ENCODE data around the gene GRID2.

GRID2 gene

DNA sequence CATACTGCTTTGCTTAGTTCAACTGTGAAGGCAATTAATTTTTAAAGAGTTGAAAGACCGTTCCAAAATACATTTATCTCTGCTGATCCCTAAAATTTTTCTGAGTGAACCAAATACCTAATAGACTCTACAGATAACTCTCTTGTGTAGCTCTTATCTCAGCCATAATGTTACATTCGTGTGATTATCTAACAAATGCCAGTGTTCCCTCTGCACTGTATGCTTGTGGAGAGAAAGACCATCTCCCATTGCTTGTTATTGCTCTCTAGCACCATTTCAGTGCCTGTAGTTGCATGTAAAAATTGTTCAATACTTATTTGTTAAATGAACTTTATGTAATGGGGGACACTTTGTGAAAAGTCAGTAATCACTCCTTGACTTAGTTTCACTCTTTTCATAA, 1443.5 kb downstream of the GRID2 start:
- Mint-ChIP-seq H3K4me1 (peaks cover 24% of the 10 kb centered on the region), H3K27me3 (ENCODE audit: low read depth) (no peaks in the 10 kb centered on the region), H3K27ac (peak overlapping the region; percentile 23 to 47 (median 40)), H3K9me3 (no peaks in the 10 kb centered on the region), H3K36me3 (ENCODE audit: low read depth) (no peaks in the 10 kb centered on the region), H3K4me3 (no peak overlapping the region)
- TF ChIP-seq, protein P1, sequence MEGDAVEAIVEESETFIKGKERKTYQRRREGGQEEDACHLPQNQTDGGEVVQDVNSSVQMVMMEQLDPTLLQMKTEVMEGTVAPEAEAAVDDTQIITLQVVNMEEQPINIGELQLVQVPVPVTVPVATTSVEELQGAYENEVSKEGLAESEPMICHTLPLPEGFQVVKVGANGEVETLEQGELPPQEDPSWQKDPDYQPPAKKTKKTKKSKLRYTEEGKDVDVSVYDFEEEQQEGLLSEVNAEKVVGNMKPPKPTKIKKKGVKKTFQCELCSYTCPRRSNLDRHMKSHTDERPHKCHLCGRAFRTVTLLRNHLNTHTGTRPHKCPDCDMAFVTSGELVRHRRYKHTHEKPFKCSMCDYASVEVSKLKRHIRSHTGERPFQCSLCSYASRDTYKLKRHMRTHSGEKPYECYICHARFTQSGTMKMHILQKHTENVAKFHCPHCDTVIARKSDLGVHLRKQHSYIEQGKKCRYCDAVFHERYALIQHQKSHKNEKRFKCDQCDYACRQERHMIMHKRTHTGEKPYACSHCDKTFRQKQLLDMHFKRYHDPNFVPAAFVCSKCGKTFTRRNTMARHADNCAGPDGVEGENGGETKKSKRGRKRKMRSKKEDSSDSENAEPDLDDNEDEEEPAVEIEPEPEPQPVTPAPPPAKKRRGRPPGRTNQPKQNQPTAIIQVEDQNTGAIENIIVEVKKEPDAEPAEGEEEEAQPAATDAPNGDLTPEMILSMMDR (IDR thresholded peaks at IDR 0.05; ENCODE audit: unreplicated experiment in 3 of 3) = no peak

DNA sequence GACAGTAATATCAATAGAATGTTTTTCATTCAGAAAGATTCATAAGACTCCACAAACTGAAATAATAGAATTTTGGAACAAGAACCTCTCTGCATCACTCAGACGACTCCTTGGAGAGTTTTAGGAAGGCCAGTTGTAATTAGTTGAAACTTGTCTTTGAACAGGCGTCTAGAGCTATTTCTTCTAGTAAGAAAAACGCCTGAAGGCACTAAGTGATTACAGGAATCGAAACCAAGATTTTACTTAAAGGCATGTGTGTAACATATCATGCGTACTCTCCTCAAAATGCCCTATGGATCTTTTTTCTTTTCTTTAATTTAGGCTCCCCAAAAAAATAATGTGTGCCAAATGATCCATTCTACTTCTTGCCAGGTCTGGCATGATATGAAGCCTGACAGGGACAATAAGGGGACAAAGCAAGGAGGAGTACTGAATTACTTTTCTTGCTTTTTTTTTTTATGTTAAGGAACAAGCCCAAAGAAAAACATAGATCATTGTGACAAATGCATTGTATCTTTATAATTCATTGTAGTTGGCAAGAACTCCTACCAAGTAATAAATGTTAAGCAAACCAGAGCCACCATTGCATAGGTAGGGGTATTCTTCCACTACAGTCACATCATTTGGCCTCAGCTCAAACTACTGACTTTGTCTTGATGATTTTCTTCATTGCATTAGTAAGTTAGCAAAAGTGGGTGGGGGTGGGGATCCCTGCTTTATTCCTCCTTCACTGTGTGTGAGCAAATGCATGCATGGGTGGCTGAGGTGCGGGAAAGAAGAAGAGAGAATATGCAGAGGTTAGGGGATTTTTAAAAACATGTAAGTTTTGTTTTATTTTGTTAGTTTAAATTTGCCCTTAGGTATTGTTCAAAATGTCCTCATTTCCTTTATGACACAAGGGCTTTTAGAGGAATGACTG, 1444.9 kb downstream of the GRID2 start:
- Mint-ChIP-seq H3K4me1 (peaks cover 24% of the 10 kb centered on the region), H3K4me3 (no peak overlapping the region), H3K9me3 (no peaks in the 10 kb centered on the region), H3K27ac (peak overlapping the region; percentile 40 to 72 (median 64)), H3K36me3 (ENCODE audit: low read depth) (no peaks in the 10 kb centered on the region), H3K27me3 (ENCODE audit: low read depth) (no peaks in the 10 kb centered on the region)
- TF ChIP-seq, protein P1 (IDR thresholded peaks at IDR 0.05; ENCODE audit: unreplicated experiment in 3 of 3) = no peak

DNA sequence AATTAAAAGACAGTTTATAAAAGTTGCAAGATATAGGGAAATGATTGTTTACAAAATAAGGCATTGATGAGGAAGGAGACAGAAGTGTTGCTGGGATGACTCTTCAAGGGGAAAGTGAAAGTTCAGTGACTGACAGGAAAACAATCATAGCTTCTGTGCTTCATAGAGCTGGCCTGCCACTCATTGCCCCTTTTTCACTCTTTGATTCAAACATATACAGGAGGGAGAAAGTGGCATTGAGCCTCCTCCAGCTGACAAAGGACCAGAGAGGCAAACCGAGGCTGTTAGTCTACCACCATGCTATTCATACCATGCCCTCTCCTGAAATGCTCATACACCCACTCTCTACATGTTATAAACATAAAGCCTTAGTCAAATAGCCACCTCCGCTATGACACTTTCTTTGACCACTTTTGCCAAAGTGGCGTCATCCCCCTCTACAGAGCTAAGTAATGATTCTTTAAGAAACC, 1445.6 kb downstream of the GRID2 start:
- TF ChIP-seq, protein P1 (IDR thresholded peaks at IDR 0.05; ENCODE audit: unreplicated experiment in 3 of 3) = no peak
- no peaks in the 10 kb centered on the region for H3K9me3 Mint-ChIP-seq
- peak overlapping the region; percentile 36 to 72 (median 40) for H3K27ac Mint-ChIP-seq
- H3K27me3 Mint-ChIP-seq (ENCODE audit: low read depth) = no peaks in the 10 kb centered on the region
- no peaks in the 10 kb centered on the region for H3K36me3 Mint-ChIP-seq (ENCODE audit: low read depth)
- H3K4me3 Mint-ChIP-seq = no peak overlapping the region
- peaks cover 24% of the 10 kb centered on the region for H3K4me1 Mint-ChIP-seq

DNA sequence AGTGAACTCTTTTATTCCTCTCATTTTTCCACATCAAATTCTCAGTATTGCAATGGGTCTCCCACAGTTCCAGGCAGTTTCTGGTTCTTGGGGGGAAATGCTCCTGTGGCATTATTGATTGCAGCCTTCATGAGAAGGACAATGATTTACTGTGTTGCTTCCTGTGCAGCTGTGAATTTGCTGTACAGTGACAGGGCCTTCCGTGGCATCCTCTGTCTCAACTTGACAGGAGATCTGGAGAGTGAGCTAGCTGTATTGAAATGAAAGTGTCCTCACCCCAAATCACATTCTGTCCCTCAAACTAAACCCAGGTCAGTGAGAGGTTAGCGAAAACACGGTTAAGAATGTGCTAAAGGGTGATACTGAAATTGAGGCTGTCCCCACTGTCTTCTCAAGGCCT, 1447.6 kb downstream of the GRID2 start:
- peak overlapping the region in 1 of 3 experiments; percentile 27 for H3K27ac Mint-ChIP-seq
- no peaks in the 10 kb centered on the region for H3K27me3 Mint-ChIP-seq (ENCODE audit: low read depth)
- TF ChIP-seq, protein P1 (IDR thresholded peaks at IDR 0.05; ENCODE audit: unreplicated experiment in 3 of 3) = no peak
- H3K9me3 Mint-ChIP-seq = no peaks in the 10 kb centered on the region
- no peaks in the 10 kb centered on the region for H3K36me3 Mint-ChIP-seq (ENCODE audit: low read depth)
- H3K4me1 Mint-ChIP-seq = peaks cover 18% of the 10 kb centered on the region
- H3K4me3 Mint-ChIP-seq = no peak overlapping the region

DNA sequence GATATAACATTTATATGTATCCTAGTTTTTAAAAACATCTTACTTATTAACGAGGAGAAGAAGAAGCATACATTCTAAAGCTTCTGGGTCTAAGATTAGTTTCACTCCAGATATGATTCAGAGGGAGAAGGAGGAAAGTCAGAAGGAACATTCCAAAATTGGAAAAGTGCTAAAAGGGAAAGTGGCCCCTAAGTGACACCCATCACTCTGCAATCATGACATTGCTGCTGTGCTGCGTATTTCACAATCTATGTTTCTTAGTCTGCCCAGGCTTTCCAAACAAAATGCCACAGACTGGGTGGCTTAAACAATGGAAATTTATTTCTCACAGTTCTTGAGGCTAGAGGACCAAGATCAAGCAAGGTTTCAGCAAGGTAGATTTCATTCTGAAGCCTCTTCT, 1452.3 kb downstream of the GRID2 start:
- no peaks in the 10 kb centered on the region for H3K9me3 Mint-ChIP-seq
- no peak overlapping the region for H3K4me3 Mint-ChIP-seq
- no peaks in the 10 kb centered on the region for H3K36me3 Mint-ChIP-seq (ENCODE audit: low read depth)
- H3K27me3 Mint-ChIP-seq (ENCODE audit: low read depth) = no peaks in the 10 kb centered on the region
- H3K4me1 Mint-ChIP-seq = peaks cover 11% of the 10 kb centered on the region
- no peak overlapping the region for H3K27ac Mint-ChIP-seq
- TF ChIP-seq, protein P1 (IDR thresholded peaks at IDR 0.05; ENCODE audit: unreplicated experiment in 3 of 3) = no peak

All from nephron (organoid).